ENCODE data around the gene HSPB8. TPM values are rescaled to one million over a fixed set of nuclear protein-coding genes. Genes with fewer than 3 reads are reported as not detected.

The HSPB8 gene
- total and polyA plus RNA-seq, 4 experiments from 2014 or later, result not detected

DNA sequence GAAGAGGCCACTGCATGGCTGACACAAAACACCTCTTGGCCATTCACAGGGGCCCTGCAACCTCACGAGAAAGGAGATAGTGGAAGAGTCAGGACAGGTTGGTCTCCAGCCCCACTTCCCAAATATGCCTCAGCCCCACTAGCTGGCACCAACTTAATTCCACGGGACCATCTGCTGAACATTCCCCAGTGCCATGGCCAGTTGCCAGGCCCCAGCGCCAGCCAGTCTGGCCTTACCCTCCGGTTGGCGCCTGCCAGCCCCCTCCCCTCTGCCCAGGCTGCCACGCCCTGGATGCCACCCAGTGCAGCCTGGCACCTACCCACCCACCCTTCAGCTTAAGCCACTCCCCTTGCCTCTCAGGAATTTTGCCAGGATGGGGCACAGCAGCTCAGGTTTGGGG lies 21.2 kb upstream of the HSPB8 start:
- Mint-ChIP-seq H3K36me3 (peaks cover 0 to 1% of the 10 kb centered on the region in 2 donors), H3K27ac (no peak overlapping the region), H3K4me1 (peaks cover 0 to 2% (median under 1%) of the 10 kb centered on the region in 4 donors), H3K9me3 (peaks cover 0 to 9% (median 3%) of the 10 kb centered on the region in 8 donors), H3K27me3 (peaks cover 0 to 11% of the 10 kb centered on the region in 2 donors), H3K4me3 (no peak overlapping the region)
- H3K27me3 ChIP-seq (ENCODE audit: insufficient read depth, low read length), result no peaks in the 10 kb centered on the region
- H3K9me3 ChIP-seq (ENCODE audit: control insufficient read depth in 1 of 2, low read length in 2 of 2), result no peaks in the 10 kb centered on the region
- no peaks in the 10 kb centered on the region for H3K36me3 ChIP-seq (ENCODE audit: insufficient read depth, low read length)
- ChIA-PET CTCF (ENCODE audit: partially characterized antibody) (no interaction called here), POLR2A (ENCODE audit: partially characterized antibody) (no interaction called here)
- intact Hi-C loops (cut with micrococcal nuclease), result no loop called here
- no peaks in the 10 kb centered on the region for H3K4me1 ChIP-seq (ENCODE audit: insufficient read depth, low read length)
- no peak for DNase-seq
- no peak overlapping the region for H3K27ac ChIP-seq (ENCODE audit: low read depth, low read length)
- no peak overlapping the region for H3K4me3 ChIP-seq (ENCODE audit: low read length in 2 of 2)

DNA sequence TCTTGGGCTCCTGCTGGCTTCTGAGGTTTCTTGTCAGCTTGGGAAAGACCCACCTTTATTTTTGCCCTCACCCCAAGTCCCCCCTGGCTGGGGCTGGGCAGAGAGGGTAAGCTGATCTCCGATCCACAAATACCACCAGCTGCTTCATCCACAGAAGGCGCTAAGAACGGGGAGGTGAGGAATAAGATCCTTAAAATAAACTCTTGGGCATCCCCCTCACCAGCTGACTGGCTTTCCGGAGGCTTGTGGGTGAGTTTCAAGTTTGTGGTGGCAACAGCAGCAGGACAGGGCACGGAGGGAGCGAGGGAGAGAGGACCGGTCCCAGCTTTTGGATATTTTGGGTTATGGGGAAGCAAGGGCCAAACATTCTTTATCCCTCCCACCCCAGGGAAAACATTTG lies 20.8 kb upstream of the HSPB8 start:
- Histone ChIP-seq H3K36me3 (ENCODE audit: insufficient read depth, low read length) (no peaks in the 10 kb centered on the region), H3K4me1 (ENCODE audit: insufficient read depth, low read length) (no peaks in the 10 kb centered on the region), H3K27ac (ENCODE audit: low read depth, low read length) (no peak overlapping the region), H3K27me3 (ENCODE audit: insufficient read depth, low read length) (no peaks in the 10 kb centered on the region), H3K4me3 (ENCODE audit: low read length in 2 of 2) (no peak overlapping the region), H3K9me3 (ENCODE audit: control insufficient read depth in 1 of 2, low read length in 2 of 2) (no peaks in the 10 kb centered on the region)
- CTCF ChIA-PET (ENCODE audit: partially characterized antibody), result no interaction called here
- Mint-ChIP-seq H3K27me3 (peaks cover 0 to 11% of the 10 kb centered on the region in 2 donors), H3K9me3 (peaks cover 0 to 9% (median 3%) of the 10 kb centered on the region in 8 donors), H3K4me1 (peaks cover 0 to 2% (median under 1%) of the 10 kb centered on the region in 4 donors), H3K27ac (no peak overlapping the region), H3K36me3 (peaks cover 0 to 1% of the 10 kb centered on the region in 2 donors), H3K4me3 (no peak overlapping the region)
- DNase-seq, result no peak
- intact Hi-C loops (cut with micrococcal nuclease), result no loop called here
- POLR2A ChIA-PET (ENCODE audit: partially characterized antibody), result no interaction called here

DNA sequence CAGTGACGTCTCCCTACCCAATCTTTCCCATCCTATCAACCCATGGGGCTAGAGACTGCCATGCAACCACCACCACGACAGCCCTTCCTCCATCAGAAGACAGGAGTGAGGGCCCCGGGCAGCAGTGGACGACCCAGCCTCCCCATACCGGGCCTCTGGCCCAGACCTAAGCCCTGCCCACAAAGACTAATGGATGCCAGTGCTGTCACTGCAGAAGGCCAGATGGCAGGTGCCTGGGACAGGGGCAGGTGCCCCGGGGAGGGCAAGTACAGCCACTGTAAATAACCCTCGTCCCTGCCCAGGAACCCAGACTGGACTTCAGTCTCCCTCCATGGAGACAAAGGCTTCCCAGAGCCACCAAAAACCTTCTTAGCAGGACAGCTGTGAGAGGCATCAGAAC lies 20.3 kb upstream of the HSPB8 start:
- no peaks in the 10 kb centered on the region for H3K36me3 ChIP-seq (ENCODE audit: insufficient read depth, low read length)
- no peaks in the 10 kb centered on the region for H3K4me1 ChIP-seq (ENCODE audit: insufficient read depth, low read length)
- CTCF ChIA-PET (ENCODE audit: partially characterized antibody), result no interaction called here
- POLR2A ChIA-PET (ENCODE audit: partially characterized antibody), result no interaction called here
- H3K4me3 ChIP-seq (ENCODE audit: low read length in 2 of 2), result no peak overlapping the region
- H3K27me3 ChIP-seq (ENCODE audit: insufficient read depth, low read length), result no peaks in the 10 kb centered on the region
- peaks cover 0 to 1% of the 10 kb centered on the region in 2 donors for H3K36me3 Mint-ChIP-seq
- no peak overlapping the region for H3K4me3 Mint-ChIP-seq
- H3K27ac ChIP-seq (ENCODE audit: low read depth, low read length), result no peak overlapping the region
- no peak for DNase-seq
- peaks cover 0 to 11% of the 10 kb centered on the region in 2 donors for H3K27me3 Mint-ChIP-seq
- no peaks in the 10 kb centered on the region for H3K9me3 ChIP-seq (ENCODE audit: control insufficient read depth in 1 of 2, low read length in 2 of 2)
- H3K9me3 Mint-ChIP-seq, result peaks cover 0 to 9% (median 3%) of the 10 kb centered on the region in 8 donors
- H3K27ac Mint-ChIP-seq, result no peak overlapping the region
- H3K4me1 Mint-ChIP-seq, result peaks cover 0 to 2% (median under 1%) of the 10 kb centered on the region in 4 donors
- intact Hi-C loops (cut with micrococcal nuclease), result no loop called here

DNA sequence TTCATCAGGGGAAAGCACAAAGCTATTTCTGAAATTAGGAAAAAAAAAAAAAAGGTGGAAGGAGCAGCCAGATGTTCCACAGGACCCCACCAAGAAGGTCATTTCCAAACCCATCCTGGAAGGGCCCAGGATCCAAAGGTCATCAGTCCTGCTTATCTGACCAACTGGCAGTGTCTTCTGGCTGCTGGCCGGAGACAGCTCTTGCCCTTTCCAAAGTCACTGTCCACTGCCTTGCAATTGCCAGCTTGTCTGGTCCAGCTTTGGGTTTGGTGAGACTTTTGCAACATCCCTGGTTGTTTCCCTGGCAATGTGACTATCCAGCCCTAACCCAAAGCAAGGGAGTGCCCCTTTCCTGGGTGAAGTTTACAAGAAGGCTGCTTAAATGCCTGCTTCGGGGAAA lies 18.9 kb upstream of the HSPB8 start:
- no peak for DNase-seq

DNA sequence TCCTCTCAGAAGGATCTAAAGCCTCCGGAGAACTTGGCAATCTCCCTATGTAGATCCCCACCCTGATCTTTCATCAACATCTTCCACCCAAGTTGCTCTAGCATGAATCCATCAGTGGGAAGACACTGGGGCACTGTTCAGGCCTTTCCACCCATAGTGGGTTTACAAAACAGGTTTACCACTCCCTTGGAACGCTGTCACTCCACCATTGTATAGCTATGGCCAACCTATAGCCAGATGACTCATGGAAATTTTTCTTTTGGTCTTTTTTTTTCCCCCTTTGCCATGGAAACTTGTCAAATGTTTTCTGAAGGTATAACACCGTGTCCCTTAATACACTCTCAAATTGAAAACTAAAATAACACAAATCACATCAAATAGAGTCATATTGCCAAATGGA lies 10.8 kb upstream of the HSPB8 start:
- intact Hi-C loops (cut with micrococcal nuclease), result no loop called here
- Mint-ChIP-seq H3K27ac (no peak overlapping the region), H3K4me3 (no peak overlapping the region), H3K4me1 (no peaks in the 10 kb centered on the region), H3K9me3 (peaks cover 0 to 7% (median 1%) of the 10 kb centered on the region in 8 donors), H3K36me3 (no peaks in the 10 kb centered on the region), H3K27me3 (peaks cover 0 to 2% of the 10 kb centered on the region in 2 donors)
- H3K27me3 ChIP-seq (ENCODE audit: insufficient read depth, low read length), result no peaks in the 10 kb centered on the region
- no peak for DNase-seq
- POLR2A ChIA-PET (ENCODE audit: partially characterized antibody), result no interaction called here
- no peak overlapping the region for H3K4me3 ChIP-seq (ENCODE audit: low read length in 2 of 2)
- H3K27ac ChIP-seq (ENCODE audit: low read depth, low read length), result no peak overlapping the region
- CTCF ChIA-PET (ENCODE audit: partially characterized antibody), result no interaction called here
- H3K36me3 ChIP-seq (ENCODE audit: insufficient read depth, low read length), result no peaks in the 10 kb centered on the region
- no peaks in the 10 kb centered on the region for H3K9me3 ChIP-seq (ENCODE audit: control insufficient read depth in 1 of 2, low read length in 2 of 2)
- no peaks in the 10 kb centered on the region for H3K4me1 ChIP-seq (ENCODE audit: insufficient read depth, low read length)

More for the DNA sequence above, 18.9 kb upstream of the HSPB8 start:
- peaks cover 0 to 6% (median 0%) of the 10 kb centered on the region in 8 donors for H3K9me3 Mint-ChIP-seq
- H3K4me3 ChIP-seq (ENCODE audit: low read length in 2 of 2), result no peak overlapping the region
- H3K27ac ChIP-seq (ENCODE audit: low read depth, low read length), result no peak overlapping the region
- H3K4me1 Mint-ChIP-seq, result no peaks in the 10 kb centered on the region
- no peaks in the 10 kb centered on the region for H3K36me3 Mint-ChIP-seq
- H3K27ac Mint-ChIP-seq, result no peak overlapping the region
- H3K9me3 ChIP-seq (ENCODE audit: control insufficient read depth in 1 of 2, low read length in 2 of 2), result no peaks in the 10 kb centered on the region
- no peak overlapping the region for H3K4me3 Mint-ChIP-seq
- H3K27me3 Mint-ChIP-seq, result peaks cover 0 to 5% of the 10 kb centered on the region in 2 donors
- intact Hi-C loops (cut with micrococcal nuclease), result no loop called here
- H3K27me3 ChIP-seq (ENCODE audit: insufficient read depth, low read length), result no peaks in the 10 kb centered on the region
- POLR2A ChIA-PET (ENCODE audit: partially characterized antibody), result no interaction called here
- H3K36me3 ChIP-seq (ENCODE audit: insufficient read depth, low read length), result no peaks in the 10 kb centered on the region
- CTCF ChIA-PET (ENCODE audit: partially characterized antibody), result no interaction called here
- no peaks in the 10 kb centered on the region for H3K4me1 ChIP-seq (ENCODE audit: insufficient read depth, low read length)

DNA sequence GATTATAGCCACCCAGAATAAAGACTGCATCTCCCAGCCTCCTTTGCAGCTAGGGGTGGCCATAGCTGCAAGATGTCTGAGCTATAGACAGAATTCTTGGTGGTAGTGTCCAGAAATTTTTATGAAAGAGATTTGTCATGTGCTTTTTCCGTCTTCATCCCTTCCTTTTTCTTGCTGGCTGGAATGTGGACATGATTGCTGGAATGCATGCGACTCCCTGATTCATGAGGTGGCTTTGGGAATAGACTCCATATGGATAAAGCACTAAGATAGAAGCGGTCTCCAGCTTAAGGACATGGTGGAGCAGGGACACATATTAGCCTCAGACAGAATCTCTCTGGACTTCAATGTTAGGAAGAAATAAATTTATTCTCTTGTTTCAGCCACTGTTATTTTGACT lies 10.0 kb upstream of the HSPB8 start:
- Histone ChIP-seq H3K4me1 (ENCODE audit: insufficient read depth, low read length) (no peaks in the 10 kb centered on the region), H3K9me3 (ENCODE audit: control insufficient read depth in 1 of 2, low read length in 2 of 2) (no peaks in the 10 kb centered on the region), H3K4me3 (ENCODE audit: low read length in 2 of 2) (no peak overlapping the region), H3K27me3 (ENCODE audit: insufficient read depth, low read length) (no peaks in the 10 kb centered on the region), H3K36me3 (ENCODE audit: insufficient read depth, low read length) (no peaks in the 10 kb centered on the region), H3K27ac (ENCODE audit: low read depth, low read length) (no peak overlapping the region)
- peaks cover 0 to 7% (median 1%) of the 10 kb centered on the region in 8 donors for H3K9me3 Mint-ChIP-seq
- DNase-seq, result no peak
- CTCF ChIA-PET (ENCODE audit: partially characterized antibody), result no interaction called here
- POLR2A ChIA-PET (ENCODE audit: partially characterized antibody), result no interaction called here
- H3K4me3 Mint-ChIP-seq, result no peak overlapping the region
- no peaks in the 10 kb centered on the region for H3K4me1 Mint-ChIP-seq
- no peak overlapping the region for H3K27ac Mint-ChIP-seq
- no peaks in the 10 kb centered on the region for H3K36me3 Mint-ChIP-seq
- intact Hi-C loops (cut with micrococcal nuclease), result no loop called here
- peaks cover 0 to 2% of the 10 kb centered on the region in 2 donors for H3K27me3 Mint-ChIP-seq

DNA sequence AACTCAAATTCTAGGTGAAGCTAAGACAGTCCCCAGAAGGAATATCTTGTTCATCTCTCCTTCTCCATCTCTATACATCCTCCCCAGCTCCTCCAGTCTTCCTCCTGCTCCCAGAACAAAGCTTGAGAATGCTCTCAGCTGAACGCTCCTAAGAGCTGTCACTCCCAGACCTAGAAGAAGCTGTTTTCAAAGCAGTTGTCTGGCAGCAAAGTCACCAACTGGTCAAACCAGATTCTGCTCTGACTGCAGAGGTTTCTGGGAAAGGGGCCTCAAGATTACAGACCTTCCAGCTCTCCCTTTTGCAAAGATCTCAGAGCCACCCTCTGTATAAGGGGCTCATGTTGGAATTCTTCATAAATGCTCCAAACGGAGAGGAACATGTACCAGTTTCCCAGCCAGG lies 9.6 kb upstream of the HSPB8 start:
- no peak for DNase-seq
- intact Hi-C loops (cut with micrococcal nuclease), result no loop called here
- H3K36me3 ChIP-seq (ENCODE audit: insufficient read depth, low read length), result no peaks in the 10 kb centered on the region
- Mint-ChIP-seq H3K4me3 (no peak overlapping the region), H3K27ac (no peak overlapping the region), H3K9me3 (peaks cover 0 to 7% (median 1%) of the 10 kb centered on the region in 8 donors), H3K36me3 (no peaks in the 10 kb centered on the region), H3K4me1 (no peaks in the 10 kb centered on the region), H3K27me3 (peaks cover 0 to 2% of the 10 kb centered on the region in 2 donors)
- no peaks in the 10 kb centered on the region for H3K9me3 ChIP-seq (ENCODE audit: control insufficient read depth in 1 of 2, low read length in 2 of 2)
- no peaks in the 10 kb centered on the region for H3K4me1 ChIP-seq (ENCODE audit: insufficient read depth, low read length)
- ChIA-PET POLR2A (ENCODE audit: partially characterized antibody) (no interaction called here), CTCF (ENCODE audit: partially characterized antibody) (no interaction called here)
- no peak overlapping the region for H3K4me3 ChIP-seq (ENCODE audit: low read length in 2 of 2)
- H3K27ac ChIP-seq (ENCODE audit: low read depth, low read length), result no peak overlapping the region
- no peaks in the 10 kb centered on the region for H3K27me3 ChIP-seq (ENCODE audit: insufficient read depth, low read length)

DNA sequence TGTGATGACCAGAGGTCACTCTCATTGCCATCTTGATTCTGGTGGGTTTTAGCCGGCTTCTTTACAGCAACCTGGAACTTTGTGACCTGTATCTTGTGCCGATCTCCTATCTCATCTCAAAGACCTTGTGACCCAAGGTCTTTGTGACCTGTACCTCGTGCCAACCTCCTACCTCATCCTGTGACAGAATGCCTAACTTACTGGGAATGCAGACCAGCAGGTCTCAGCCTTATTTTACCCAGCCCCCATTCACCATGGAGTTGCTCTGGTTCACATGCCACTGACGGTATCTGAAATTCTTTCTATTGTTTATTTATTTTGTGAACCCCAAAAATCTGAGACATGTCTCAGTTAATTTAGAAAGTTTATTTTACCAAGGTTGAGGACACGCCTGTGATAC lies 7.4 kb upstream of the HSPB8 start:
- Histone ChIP-seq H3K27me3 (ENCODE audit: insufficient read depth, low read length) (no peaks in the 10 kb centered on the region), H3K27ac (ENCODE audit: low read depth, low read length) (no peak overlapping the region), H3K9me3 (ENCODE audit: control insufficient read depth in 1 of 2, low read length in 2 of 2) (no peaks in the 10 kb centered on the region), H3K4me3 (ENCODE audit: low read length in 2 of 2) (no peak overlapping the region), H3K4me1 (ENCODE audit: insufficient read depth, low read length) (no peaks in the 10 kb centered on the region), H3K36me3 (ENCODE audit: insufficient read depth, low read length) (no peaks in the 10 kb centered on the region)
- no peak overlapping the region for H3K27ac Mint-ChIP-seq
- H3K4me1 Mint-ChIP-seq, result no peaks in the 10 kb centered on the region
- CTCF ChIA-PET (ENCODE audit: partially characterized antibody), result no interaction called here
- POLR2A ChIA-PET (ENCODE audit: partially characterized antibody), result no interaction called here
- DNase-seq, result no peak
- no peaks in the 10 kb centered on the region for H3K36me3 Mint-ChIP-seq
- no peak overlapping the region for H3K4me3 Mint-ChIP-seq
- peaks cover 1 to 2% of the 10 kb centered on the region in 2 donors for H3K27me3 Mint-ChIP-seq
- peaks cover 0 to 7% (median 1%) of the 10 kb centered on the region in 8 donors for H3K9me3 Mint-ChIP-seq
- intact Hi-C loops (cut with micrococcal nuclease), result no loop called here
